ENCODE measurements around the gene WDR38.

Gene WDR38

GRCh38 chr9:124855566-124855943 is 2.3 kb downstream of the WDR38 start:
- Histone ChIP-seq H3K27ac (ENCODE audit: low read length, poor library complexity, severe bottlenecking) (no peak overlapping the region), H3K36me3 (ENCODE audit: control insufficient read depth in 1 of 2, insufficient read depth in 2 of 2, low read depth in 1 of 2, low read length in 2 of 2) (peaks cover 42 to 51% of the 10 kb centered on the region in 2 experiments), H4K8ac (ENCODE audit: low read length) (no peak overlapping the region), H2AFZ (ENCODE audit: low read depth, low read length) (no peak overlapping the region), H2AK5ac (ENCODE audit: low read length, severe bottlenecking) (no peak overlapping the region), H3K18ac (ENCODE audit: low read depth in 1 of 2, low read length in 2 of 2) (no peak overlapping the region), H3K23ac (ENCODE audit: low read length in 2 of 2) (no peak overlapping the region), H3K27me3 (ENCODE audit: control insufficient read depth in 1 of 2, insufficient read depth in 1 of 2, low read length in 2 of 2) (peaks cover 0 to 13% of the 10 kb centered on the region in 2 experiments), H3K79me1 (replicated peaks; ENCODE audit: low read length, poor library complexity, severe bottlenecking) (peaks cover 7% of the 10 kb centered on the region), H2BK5ac (ENCODE audit: low read depth, low read length, poor library complexity, severe bottlenecking) (no peak overlapping the region), H2BK120ac (ENCODE audit: low read depth, low read length) (no peak overlapping the region), H2BK15ac (ENCODE audit: low read depth, poor library complexity, severe bottlenecking) (no peak overlapping the region), H3K4me3 (ENCODE audit: insufficient read depth in 1 of 2, low read depth in 1 of 2, low read length in 2 of 2) (no peak overlapping the region), H3K14ac (ENCODE audit: low read length in 2 of 2) (no peak overlapping the region), H3K4me1 (ENCODE audit: control insufficient read depth, insufficient read depth, low read depth, low read length) (peaks cover 32% of the 10 kb centered on the region), H3K9me3 (ENCODE audit: control insufficient read depth, low read length) (no peaks in the 10 kb centered on the region), H4K91ac (ENCODE audit: low read length) (no peak overlapping the region), H3K9ac (ENCODE audit: low read length) (no peak overlapping the region), H3K4ac (ENCODE audit: low read depth in 1 of 2, low read length in 2 of 2) (no peak overlapping the region), H3K4me2 (ENCODE audit: low read length, poor library complexity, severe bottlenecking) (no peak overlapping the region), H2BK12ac (ENCODE audit: low read length in 2 of 2) (peak overlapping the region in 1 of 2 experiments; percentile 15)
- DNase-seq, result no peak
- WGBS, result 89% methylated on average over 18 of the region's 18 CpGs

GRCh38 chr9:124855944-124856765 is 2.9 kb downstream of the WDR38 start:
- H2BK12ac ChIP-seq (ENCODE audit: low read length in 2 of 2), result peak overlapping the region in 1 of 2 experiments; percentile 15
- DNase-seq, result no peak
- no peak overlapping the region for H3K4ac ChIP-seq (ENCODE audit: low read depth in 1 of 2, low read length in 2 of 2)
- no peak overlapping the region for H2AK5ac ChIP-seq (ENCODE audit: low read length, severe bottlenecking)
- no peak overlapping the region for H3K14ac ChIP-seq (ENCODE audit: low read length in 2 of 2)
- peaks cover 35% of the 10 kb centered on the region for H3K4me1 ChIP-seq (ENCODE audit: control insufficient read depth, insufficient read depth, low read depth, low read length)
- no peak overlapping the region for H3K4me3 ChIP-seq (ENCODE audit: insufficient read depth in 1 of 2, low read depth in 1 of 2, low read length in 2 of 2)
- peaks cover 0 to 8% of the 10 kb centered on the region in 2 experiments for H3K27me3 ChIP-seq (ENCODE audit: control insufficient read depth in 1 of 2, insufficient read depth in 1 of 2, low read length in 2 of 2)
- no peak overlapping the region for H3K4me2 ChIP-seq (ENCODE audit: low read length, poor library complexity, severe bottlenecking)
- no peak overlapping the region for H4K8ac ChIP-seq (ENCODE audit: low read length)
- H2BK120ac ChIP-seq (ENCODE audit: low read depth, low read length), result no peak overlapping the region
- no peak overlapping the region for H2BK15ac ChIP-seq (ENCODE audit: low read depth, poor library complexity, severe bottlenecking)
- H3K23ac ChIP-seq (ENCODE audit: low read length in 2 of 2), result no peak overlapping the region
- H3K27ac ChIP-seq (ENCODE audit: low read length, poor library complexity, severe bottlenecking), result no peak overlapping the region
- H2AFZ ChIP-seq (ENCODE audit: low read depth, low read length), result no peak overlapping the region
- peaks cover 7% of the 10 kb centered on the region for H3K79me1 ChIP-seq (replicated peaks; ENCODE audit: low read length, poor library complexity, severe bottlenecking)
- H3K36me3 ChIP-seq (ENCODE audit: control insufficient read depth in 1 of 2, insufficient read depth in 2 of 2, low read depth in 1 of 2, low read length in 2 of 2), result peaks cover 48 to 56% of the 10 kb centered on the region in 2 experiments
- H3K18ac ChIP-seq (ENCODE audit: low read depth in 1 of 2, low read length in 2 of 2), result no peak overlapping the region
- H3K9ac ChIP-seq (ENCODE audit: low read length), result no peak overlapping the region
- no peak overlapping the region for H2BK5ac ChIP-seq (ENCODE audit: low read depth, low read length, poor library complexity, severe bottlenecking)
- H4K91ac ChIP-seq (ENCODE audit: low read length), result no peak overlapping the region
- 73% methylated on average over 16 of the region's 16 CpGs for WGBS
- H3K9me3 ChIP-seq (ENCODE audit: control insufficient read depth, low read length), result no peaks in the 10 kb centered on the region

GRCh38 chr9:124857533-124858162 is 4.4 kb downstream of the WDR38 start:
- no peaks in the 10 kb centered on the region for H3K27me3 ChIP-seq (ENCODE audit: control insufficient read depth in 1 of 2, insufficient read depth in 1 of 2, low read length in 2 of 2)
- H4K8ac ChIP-seq (ENCODE audit: low read length), result no peak overlapping the region
- no peak overlapping the region for H3K27ac ChIP-seq (ENCODE audit: low read length, poor library complexity, severe bottlenecking)
- no peak overlapping the region for H3K14ac ChIP-seq (ENCODE audit: low read length in 2 of 2)
- H3K9ac ChIP-seq (ENCODE audit: low read length), result no peak overlapping the region
- 97% methylated on average over 24 of the region's 24 CpGs for WGBS
- peaks cover 7% of the 10 kb centered on the region for H3K79me1 ChIP-seq (replicated peaks; ENCODE audit: low read length, poor library complexity, severe bottlenecking)
- no peak overlapping the region for H3K4me3 ChIP-seq (ENCODE audit: insufficient read depth in 1 of 2, low read depth in 1 of 2, low read length in 2 of 2)
- H2BK15ac ChIP-seq (ENCODE audit: low read depth, poor library complexity, severe bottlenecking), result no peak overlapping the region
- no peak overlapping the region for H3K23ac ChIP-seq (ENCODE audit: low read length in 2 of 2)
- H3K4ac ChIP-seq (ENCODE audit: low read depth in 1 of 2, low read length in 2 of 2), result no peak overlapping the region
- H4K91ac ChIP-seq (ENCODE audit: low read length), result no peak overlapping the region
- DNase-seq, result no peak
- no peak overlapping the region for H2AK5ac ChIP-seq (ENCODE audit: low read length, severe bottlenecking)
- no peak overlapping the region for H2BK12ac ChIP-seq (ENCODE audit: low read length in 2 of 2)
- H2BK120ac ChIP-seq (ENCODE audit: low read depth, low read length), result no peak overlapping the region
- H3K36me3 ChIP-seq (ENCODE audit: control insufficient read depth in 1 of 2, insufficient read depth in 2 of 2, low read depth in 1 of 2, low read length in 2 of 2), result peaks cover 48 to 58% of the 10 kb centered on the region in 2 experiments
- no peak overlapping the region for H2BK5ac ChIP-seq (ENCODE audit: low read depth, low read length, poor library complexity, severe bottlenecking)
- no peak overlapping the region for H3K18ac ChIP-seq (ENCODE audit: low read depth in 1 of 2, low read length in 2 of 2)
- H3K4me2 ChIP-seq (ENCODE audit: low read length, poor library complexity, severe bottlenecking), result no peak overlapping the region
- H3K9me3 ChIP-seq (ENCODE audit: control insufficient read depth, low read length), result no peaks in the 10 kb centered on the region
- no peak overlapping the region for H2AFZ ChIP-seq (ENCODE audit: low read depth, low read length)
- H3K4me1 ChIP-seq (ENCODE audit: control insufficient read depth, insufficient read depth, low read depth, low read length), result peaks cover 29% of the 10 kb centered on the region

GRCh38 chr9:124858330-124859046 is 5.2 kb downstream of the WDR38 start:
- DNase-seq, result no peak
- no peak overlapping the region for H2BK120ac ChIP-seq (ENCODE audit: low read depth, low read length)

More at GRCh38 chr9:124858330-124859046, 5.2 kb downstream of the WDR38 start:
- WGBS, result 92% methylated on average over 9 of the region's 9 CpGs
- Histone ChIP-seq H3K36me3 (ENCODE audit: control insufficient read depth in 1 of 2, insufficient read depth in 2 of 2, low read depth in 1 of 2, low read length in 2 of 2) (peaks cover 48 to 58% of the 10 kb centered on the region in 2 experiments), H3K14ac (ENCODE audit: low read length in 2 of 2) (no peak overlapping the region), H2BK15ac (ENCODE audit: low read depth, poor library complexity, severe bottlenecking) (no peak overlapping the region), H2AK5ac (ENCODE audit: low read length, severe bottlenecking) (no peak overlapping the region), H3K18ac (ENCODE audit: low read depth in 1 of 2, low read length in 2 of 2) (no peak overlapping the region), H3K4me2 (ENCODE audit: low read length, poor library complexity, severe bottlenecking) (no peak overlapping the region), H3K23ac (ENCODE audit: low read length in 2 of 2) (peak overlapping the region in 1 of 2 experiments; percentile 49), H3K79me1 (replicated peaks; ENCODE audit: low read length, poor library complexity, severe bottlenecking) (peaks cover 7% of the 10 kb centered on the region), H3K27me3 (ENCODE audit: control insufficient read depth in 1 of 2, insufficient read depth in 1 of 2, low read length in 2 of 2) (no peaks in the 10 kb centered on the region), H3K9me3 (ENCODE audit: control insufficient read depth, low read length) (no peaks in the 10 kb centered on the region), H3K4me3 (ENCODE audit: insufficient read depth in 1 of 2, low read depth in 1 of 2, low read length in 2 of 2) (no peak overlapping the region), H4K8ac (ENCODE audit: low read length) (no peak overlapping the region), H2AFZ (ENCODE audit: low read depth, low read length) (no peak overlapping the region), H3K9ac (ENCODE audit: low read length) (peak overlapping the region; percentile 94), H2BK12ac (ENCODE audit: low read length in 2 of 2) (no peak overlapping the region), H3K4me1 (ENCODE audit: control insufficient read depth, insufficient read depth, low read depth, low read length) (peaks cover 24% of the 10 kb centered on the region), H3K4ac (ENCODE audit: low read depth in 1 of 2, low read length in 2 of 2) (no peak overlapping the region), H2BK5ac (ENCODE audit: low read depth, low read length, poor library complexity, severe bottlenecking) (no peak overlapping the region), H3K27ac (ENCODE audit: low read length, poor library complexity, severe bottlenecking) (no peak overlapping the region), H4K91ac (ENCODE audit: low read length) (no peak overlapping the region)

Data from mesenchymal stem cell (in vitro differentiated cells and primary cell).